ENCODE data around the gene SOX5.
A peak's percentile ranks its signal among the peaks of the same experiment; 100 is the strongest.

Gene SOX5

GRCh38 chr12:23949348-23950209, at the start of gene SOX5:
SOX5 (minus strand) TSS chr12:23949670; CDS start chr12:23949601, 69 bp downstream.
- DNase-seq, result peak; percentile 32

GRCh38 chr12:23987046-23987445, 37.6 kb upstream of the SOX5 start:
- DNase-seq, result no peak

GRCh38 chr12:23980826-23981225, 31.4 kb upstream of the SOX5 start:
- no peak for DNase-seq

- no peak for DNase-seq
Observed at GRCh38 chr12:23964812-23965211, 15.3 kb upstream of the SOX5 start.

GRCh38 chr12:23959826-23960225, 10.4 kb upstream of the SOX5 start:
- no peak for DNase-seq

GRCh38 chr12:23954332-23954731, 4.9 kb upstream of the SOX5 start:
- no peak for DNase-seq

GRCh38 chr12:23952071-23952470, 2.6 kb upstream of the SOX5 start:
- no peak for DNase-seq

- no peak for DNase-seq
Observed at GRCh38 chr12:23950775-23951451, 1.4 kb upstream of the SOX5 start.

GRCh38 chr12:23950210-23950774, 822 bp upstream of the SOX5 start:
- no peak for DNase-seq

- peak; percentile 54 for DNase-seq
Observed at GRCh38 chr12:23948291-23948690, 1.2 kb downstream of the SOX5 start.

GRCh38 chr12:23947395-23947794, 2.1 kb downstream of the SOX5 start:
- DNase-seq, result peak; percentile 45

- DNase-seq, result no peak
Observed at GRCh38 chr12:23945249-23945648, 4.2 kb downstream of the SOX5 start.

- DNase-seq, result peak; percentile 28
Observed at GRCh38 chr12:23944067-23944466, 5.4 kb downstream of the SOX5 start.

GRCh38 chr12:23942841-23943240, 6.6 kb downstream of the SOX5 start:
- no peak for DNase-seq

GRCh38 chr12:23941780-23942179, 7.7 kb downstream of the SOX5 start:
- DNase-seq, result no peak

GRCh38 chr12:23938422-23938821, 11.0 kb downstream of the SOX5 start:
- DNase-seq, result no peak

GRCh38 chr12:23931176-23931575, 18.3 kb downstream of the SOX5 start:
- DNase-seq, result no peak

- DNase-seq, result no peak
Observed at GRCh38 chr12:23930599-23930998, 18.9 kb downstream of the SOX5 start.

GRCh38 chr12:23929906-23930305, 19.6 kb downstream of the SOX5 start:
- DNase-seq, result no peak

- DNase-seq, result no peak
Observed at GRCh38 chr12:23927907-23928306, 21.6 kb downstream of the SOX5 start.

- no peak for DNase-seq
Observed at GRCh38 chr12:23921099-23921856, 28.2 kb downstream of the SOX5 start.

- DNase-seq, result no peak
Observed at GRCh38 chr12:23911574-23911973, 37.9 kb downstream of the SOX5 start.

GRCh38 chr12:23909551-23909950, 39.9 kb downstream of the SOX5 start:
- no peak for DNase-seq
